DND-41 (cell line): ENCODE results near the gene NF1.

Source experiments
- ATAC-seq: fragments of 200-7000 bp; cut with Tn5 transposase; 3 replicates; pipeline ENCODE4 v1.9.1; 2021; ENCODE audit warnings: low read depth; ENCODE audit not compliant: insufficient read depth
- DNase-seq: peaks from one replicate; pipeline ENCODE4 v3.0.0-alpha.2; 2020
- H2AFZ ChIP-seq: 2 replicates; pipeline ENCODE4 v1.6.0; 2012; ENCODE audit warnings: low read depth, low read length
- H3K27ac ChIP-seq: 2 replicates; pipeline ENCODE4 v1.5.1; 2012; ENCODE audit warnings: low read length, inconsistent platforms
- H3K27me3 ChIP-seq: fragments of 200-600 bp; sonication (generic); 2 replicates; pipeline ENCODE4 v1.6.0; 2012; ENCODE audit warnings: low read length, mild to moderate bottlenecking, inconsistent platforms; ENCODE audit not compliant: insufficient read depth, poor library complexity
- H3K36me3 ChIP-seq: 2 replicates; pipeline ENCODE4 v1.5.1; 2012; ENCODE audit warnings: low read length, inconsistent platforms; ENCODE audit not compliant: insufficient read depth
- H3K4me1 ChIP-seq: 2 replicates; pipeline ENCODE4 v1.5.1; 2012; ENCODE audit warnings: mild to moderate bottlenecking, low read length; ENCODE audit not compliant: insufficient read depth
- H3K4me2 ChIP-seq: 2 replicates; pipeline ENCODE4 v1.6.0; 2012; ENCODE audit warnings: mild to moderate bottlenecking, moderate library complexity, low read length, inconsistent platforms; ENCODE audit not compliant: insufficient read depth
- H3K4me3 ChIP-seq, 2 experiments: fragments of 200-600 bp in 1 of 2; shearing (Covaris generic) in 1 of 2; 2 replicates each; pipeline ENCODE4 v1.5.1; 2012 to 2016; ENCODE audit warnings: inconsistent platforms in 2 of 2, low read length in 2 of 2, mild to moderate bottlenecking in 2 of 2, low read depth in 1 of 2, moderate library complexity in 1 of 2
- H3K79me2 ChIP-seq: 2 replicates; pipeline ENCODE4 v1.6.0; 2012; ENCODE audit warnings: low read length, inconsistent platforms; ENCODE audit not compliant: insufficient read depth
- H3K9ac ChIP-seq: 2 replicates; pipeline ENCODE4 v1.6.0; 2012; ENCODE audit warnings: low read depth, mild to moderate bottlenecking, inconsistent platforms, low read length, moderate library complexity
- H3K9me3 ChIP-seq: 2 replicates; pipeline ENCODE4 v1.5.1; 2012; ENCODE audit warnings: low read length, moderate library complexity, mild to moderate bottlenecking, inconsistent platforms; ENCODE audit not compliant: insufficient read depth, severe bottlenecking
- H4K20me1 ChIP-seq: 2 replicates; pipeline ENCODE4 v1.6.0; 2012; ENCODE audit warnings: low read length; ENCODE audit not compliant: insufficient read depth
- CTCF ChIP-seq: IDR thresholded peaks from 2 replicates; pipeline ENCODE4 v1.5.1; 2012; ENCODE audit warnings: borderline replicate concordance, low read length, moderate library complexity, mild to moderate bottlenecking; ENCODE audit not compliant: poor library complexity, severe bottlenecking; ENCODE audit errors: extremely low read depth
- EZH2 ChIP-seq: IDR thresholded peaks from 3 replicates; pipeline ENCODE4 v1.6.1; 2012; ENCODE audit warnings: borderline replicate concordance, low read depth, mild to moderate bottlenecking, moderate library complexity, low read length, inconsistent platforms; ENCODE audit not compliant: severe bottlenecking

Gene NF1

GRCh38 chr17:31416503-31416923, 321.7 kb downstream of the NF1 start:
- DNase-seq (no peak), ATAC-seq (no peak)
- TF ChIP-seq EZH2 (no peak), CTCF (no peak)
- H3K79me2 ChIP-seq = no peaks in the 10 kb centered on the region
- H2AFZ ChIP-seq = no peak overlapping the region
- no peak overlapping the region for H3K27ac ChIP-seq
- H3K4me2 ChIP-seq = no peak overlapping the region
- peaks cover 12% of the 10 kb centered on the region for H3K27me3 ChIP-seq
- no peaks in the 10 kb centered on the region; the same call in 1 of the 2 replicates for H4K20me1 ChIP-seq
- no peaks in the 10 kb centered on the region for H3K36me3 ChIP-seq
- no peak overlapping the region for H3K4me3 ChIP-seq
- no peak overlapping the region for H3K9ac ChIP-seq
- no peaks in the 10 kb centered on the region for H3K4me1 ChIP-seq
- H3K9me3 ChIP-seq = no peaks in the 10 kb centered on the region

- TF ChIP-seq CTCF = no peak
- TF ChIP-seq EZH2 = no peak
- ATAC-seq = no peak
- H3K36me3 ChIP-seq = no peaks in the 10 kb centered on the region
These were observed 322.4 kb downstream of the NF1 start for GRCh38 chr17:31417051-31417792.

GRCh38 chr17:31418773-31419350, 324.1 kb downstream of the NF1 start:
- TF ChIP-seq EZH2 = no peak
- TF ChIP-seq CTCF = no peak
- Histone ChIP-seq H3K4me2 (no peak overlapping the region), H3K9ac (no peak overlapping the region), H3K4me1 (no peaks in the 10 kb centered on the region), H3K9me3 (no peaks in the 10 kb centered on the region), H3K27ac (no peak overlapping the region), H4K20me1 (no peaks in the 10 kb centered on the region), H3K36me3 (no peaks in the 10 kb centered on the region), H3K4me3 (no peak overlapping the region), H2AFZ (no peak overlapping the region), H3K79me2 (no peaks in the 10 kb centered on the region), H3K27me3 (no peaks in the 10 kb centered on the region)
- no peak for DNase-seq
- no peak for ATAC-seq

More at GRCh38 chr17:31417051-31417792, 322.4 kb downstream of the NF1 start:
- H3K4me2 ChIP-seq = no peak overlapping the region
- H3K4me1 ChIP-seq = no peaks in the 10 kb centered on the region
- no peaks in the 10 kb centered on the region for H3K9me3 ChIP-seq
- no peaks in the 10 kb centered on the region; the same call in 1 of the 2 replicates for H4K20me1 ChIP-seq
- no peak for DNase-seq
- H3K27me3 ChIP-seq = peaks cover 9% of the 10 kb centered on the region
- H2AFZ ChIP-seq = no peak overlapping the region
- no peak overlapping the region for H3K27ac ChIP-seq
- H3K4me3 ChIP-seq = no peak overlapping the region
- H3K9ac ChIP-seq = no peak overlapping the region
- no peaks in the 10 kb centered on the region for H3K79me2 ChIP-seq
